ENCODE results near the gene CXCL3.

DNA sequence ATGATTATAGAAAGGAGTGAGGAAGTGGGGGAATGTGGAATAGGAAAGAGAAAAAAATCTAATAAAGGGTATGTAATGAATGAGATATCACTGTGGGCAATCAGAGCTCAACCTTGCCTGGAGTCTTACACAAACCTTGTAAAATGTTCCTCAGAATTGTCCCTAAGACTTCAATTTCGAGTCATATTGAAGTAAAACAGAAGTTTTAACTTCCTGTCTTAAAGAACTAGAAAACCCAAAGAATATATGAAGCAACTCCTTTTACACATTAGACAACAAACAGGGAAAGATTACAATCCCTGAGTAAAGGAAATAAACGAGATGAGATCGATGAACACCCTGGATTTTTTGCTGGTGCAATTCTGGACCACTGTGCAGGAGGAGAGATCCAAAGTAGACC, 42.5 kb upstream of the CXCL3 start:
- TF ChIP-seq YY1 (IDR thresholded peaks at IDR 0.05; ENCODE audit: insufficient read depth, insufficient read length) (no peak), SUZ12 (IDR thresholded peaks at IDR 0.05; ENCODE audit: extremely low read depth, insufficient read depth, insufficient read length) (no peak), ZNF274 (IDR thresholded peaks at IDR 0.05; ENCODE audit: low read depth, low read length) (no peak)

All from NT2/D1 (cell line).